Measurements from ENCODE around the gene ADAM17. TPM values are rescaled to one million over a fixed set of nuclear protein-coding genes. Genes with fewer than 3 reads are reported as not detected.

The ADAM17 gene
- total and polyA plus RNA-seq, 2 of the 8 experiments (the other 6 are each of a cell fraction or from before 2014, with no cell fraction given): 6.5 to 23.5 TPM

GRCh38 chr2:9556121-9556743, 602 bp upstream of the ADAM17 start (continued):
- TF ChIP-seq SP4 (IDR thresholded peaks at IDR 0.05; ENCODE audit: low read length): no peak
- TF ChIP-seq RBBP5 (IDR thresholded peaks at IDR 0.05; ENCODE audit: borderline replicate concordance, low read depth, low read length): 0 out of 2 replicates have a peak, but pooled peaks have one; percentile 21
- TF ChIP-seq, protein P1, sequence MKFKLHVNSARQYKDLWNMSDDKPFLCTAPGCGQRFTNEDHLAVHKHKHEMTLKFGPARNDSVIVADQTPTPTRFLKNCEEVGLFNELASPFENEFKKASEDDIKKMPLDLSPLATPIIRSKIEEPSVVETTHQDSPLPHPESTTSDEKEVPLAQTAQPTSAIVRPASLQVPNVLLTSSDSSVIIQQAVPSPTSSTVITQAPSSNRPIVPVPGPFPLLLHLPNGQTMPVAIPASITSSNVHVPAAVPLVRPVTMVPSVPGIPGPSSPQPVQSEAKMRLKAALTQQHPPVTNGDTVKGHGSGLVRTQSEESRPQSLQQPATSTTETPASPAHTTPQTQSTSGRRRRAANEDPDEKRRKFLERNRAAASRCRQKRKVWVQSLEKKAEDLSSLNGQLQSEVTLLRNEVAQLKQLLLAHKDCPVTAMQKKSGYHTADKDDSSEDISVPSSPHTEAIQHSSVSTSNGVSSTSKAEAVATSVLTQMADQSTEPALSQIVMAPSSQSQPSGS (IDR thresholded peaks at IDR 0.05; ENCODE audit: low read length): no peak
- no peak for TF ChIP-seq EP300 (IDR thresholded peaks at IDR 0.05; ENCODE audit: borderline replicate concordance in 1 of 2, low read depth in 2 of 2, low read length in 2 of 2)
- TF ChIP-seq TEAD4 (IDR thresholded peaks at IDR 0.05; ENCODE audit: low read depth, low read length): no peak
- TF ChIP-seq BRCA1 (IDR thresholded peaks at IDR 0.05; ENCODE audit: low read depth, low read length): no peak
- TF ChIP-seq ZNF274 (IDR thresholded peaks at IDR 0.05; ENCODE audit: borderline replicate concordance, extremely low read depth, low read length): no peak
- TF ChIP-seq MAX (IDR thresholded peaks at IDR 0.05): no peak
- no peak for TF ChIP-seq RXRA (IDR thresholded peaks at IDR 0.05; ENCODE audit: insufficient read depth, low read depth, low read length)
- TF ChIP-seq RFX5 (IDR thresholded peaks at IDR 0.05; ENCODE audit: borderline replicate concordance, low read depth, low read length): no peak
- TF ChIP-seq RNF2 (IDR thresholded peaks at IDR 0.05; ENCODE audit: borderline replicate concordance, low read depth, low read length, missing control alignments, poor library complexity, severe bottlenecking): no peak
- no peak for TF ChIP-seq E2F6 (IDR thresholded peaks at IDR 0.05)
- no peak for TF ChIP-seq SUZ12 (IDR thresholded peaks at IDR 0.05; ENCODE audit: low read length)
- no peak for TF ChIP-seq CTBP2 (IDR thresholded peaks at IDR 0.05; ENCODE audit: borderline replicate concordance, insufficient read depth, insufficient read length, low read length)
- TF ChIP-seq SP2 (IDR thresholded peaks at IDR 0.05; ENCODE audit: low read length): no peak
- TF ChIP-seq HDAC2 (IDR thresholded peaks at IDR 0.05; ENCODE audit: borderline replicate concordance in 1 of 2, low read depth in 2 of 2, low read length in 2 of 2): peak in 1 of 2 experiments; percentile 13; a peak in 1 of 4 replicates
- TF ChIP-seq CHD2 (IDR thresholded peaks at IDR 0.05; ENCODE audit: low read length): no peak
- no peak for TF ChIP-seq SIX5 (IDR thresholded peaks at IDR 0.05; ENCODE audit: low read depth, low read length)

Measured in H1 (cell line).